Lung (tissue), 12 donors: ENCODE measurements around the gene CAPN13. TPM values are rescaled to one million over a fixed set of nuclear protein-coding genes. Genes with fewer than 3 reads are reported as not detected.

Experiments used
- ATAC-seq: fragments of 200-7000 bp; cut with Tn5 transposase; one replicate; pipeline ENCODE4 v1.9.1; 2020; ENCODE audit warnings: moderate number of reproducible peaks; ENCODE audit not compliant: insufficient read depth, low FRiP score
- DNase-seq, 3 donors: peaks; one replicate each; pipeline ENCODE4 v3.0.0-alpha.2; 2013 to 2017
- H3K27ac ChIP-seq, 2 donors: one replicate each; pipeline ENCODE4 v1.5.1; 2013; ENCODE audit warnings: mild to moderate bottlenecking in 2 of 2, moderate library complexity in 2 of 2, control low read depth in 1 of 2, inconsistent platforms in 1 of 2, low read depth in 1 of 2, low read length in 1 of 2
- H3K27me3 ChIP-seq, 3 donors: one replicate each; pipeline ENCODE4 v1.5.1; 2013; ENCODE audit warnings: low read length in 2 of 3; ENCODE audit not compliant: control insufficient read depth in 3 of 3, insufficient read depth in 3 of 3
- H3K36me3 ChIP-seq, 4 donors: one replicate each; pipeline ENCODE4 v1.5.1; 2013; ENCODE audit warnings: low read length in 4 of 4, mild to moderate bottlenecking in 1 of 4, moderate library complexity in 1 of 4; ENCODE audit not compliant: control insufficient read depth in 4 of 4, insufficient read depth in 4 of 4
- H3K4me1 ChIP-seq, 5 donors: one replicate each; pipeline ENCODE4 v1.5.1; 2013; ENCODE audit warnings: low read length in 5 of 5, mild to moderate bottlenecking in 2 of 5, moderate library complexity in 1 of 5; ENCODE audit not compliant: control insufficient read depth in 5 of 5, insufficient read depth in 5 of 5
- H3K4me3 ChIP-seq: one replicate; pipeline ENCODE4 v1.5.1; 2013; ENCODE audit warnings: mild to moderate bottlenecking, control low read depth, moderate library complexity
- H3K9ac ChIP-seq, 2 donors: one replicate each; pipeline ENCODE4 v1.5.1; 2013; ENCODE audit warnings: low read length in 2 of 2, control low read depth in 1 of 2; ENCODE audit not compliant: insufficient read depth in 1 of 2
- H3K9me3 ChIP-seq, 4 donors: one replicate each; pipeline ENCODE4 v1.5.1; 2013; ENCODE audit warnings: low read length in 3 of 4, mild to moderate bottlenecking in 1 of 4, moderate library complexity in 1 of 4; ENCODE audit not compliant: control insufficient read depth in 4 of 4, insufficient read depth in 3 of 4
- CTCF ChIP-seq: IDR thresholded peaks from 2 replicates; pipeline ENCODE4 v1.5.1; 2012; ENCODE audit warnings: mild to moderate bottlenecking; ENCODE audit errors: control extremely low read depth, extremely low read depth
- WGBS, 2 donors: extraction: QIAGEN DNeasy Blood & Tissue Kit; methylation state at CpG; one replicate each; pipeline ENCODE4 v1.1.7; 2013; 5-methylcytosine and 5-hydroxymethylcytosine counted together
- polyA plus RNA-seq, 2 donors: library from polyadenylated mRNA; stranded (reverse); fragments of 200-250 nt; gene quantifications; one replicate each; pipeline ENCODE4 v1.2.1, GENCODE V29; 2013
- total RNA-seq, 2 donors: library from RNA; depleted of rRNA in 1 of 2; stranded (reverse); fragments of >200 nt in 1 of 2; gene quantifications; one replicate each; pipeline ENCODE4 v1.2.1, GENCODE V29; 2014 to 2021
- donor health status: control.
- donor health status: control.
- donor health status: Bipolar disorder and iron deficiency.
- donor health status: healthy.
- donor health status: DM: yes; HTN: yes; CAD: no.

The CAPN13 gene
- total and polyA plus RNA-seq, 4 donors, result 6.6 to 31.6 (median 8.2) TPM

GRCh38 chr2:30802611-30803010 lies 4.6 kb downstream of the CAPN13 start:
- no peak for DNase-seq

GRCh38 chr2:30801821-30802455 lies 5.3 kb downstream of the CAPN13 start:
- no peak overlapping the region for H3K27ac ChIP-seq
- TF ChIP-seq CTCF, result no peak
- no peaks in the 10 kb centered on the region for H3K27me3 ChIP-seq
- H3K9me3 ChIP-seq, result no peaks in the 10 kb centered on the region
- H3K36me3 ChIP-seq, result no peaks in the 10 kb centered on the region
- peaks cover 0 to 9% (median 5%) of the 10 kb centered on the region in 5 donors for H3K4me1 ChIP-seq
- DNase-seq, result no peak
- H3K9ac ChIP-seq, result no peak overlapping the region
- ATAC-seq, result no peak
- H3K4me3 ChIP-seq, result no peak overlapping the region
- 94 to 98% methylated on average over 13 of the region's 13 CpGs for WGBS, 2 donors

More at GRCh38 chr2:30802611-30803010, 4.6 kb downstream of the CAPN13 start:
- no peaks in the 10 kb centered on the region for H3K9me3 ChIP-seq
- H3K27ac ChIP-seq, result no peak overlapping the region
- no peak for TF ChIP-seq CTCF
- ATAC-seq, result no peak
- no peaks in the 10 kb centered on the region for H3K36me3 ChIP-seq
- H3K27me3 ChIP-seq, result no peaks in the 10 kb centered on the region
- no peak overlapping the region for H3K9ac ChIP-seq
- no peak overlapping the region for H3K4me3 ChIP-seq
- H3K4me1 ChIP-seq, result peaks cover 0 to 9% (median 5%) of the 10 kb centered on the region in 5 donors
- WGBS, 2 donors, result 86 to 91% methylated on average over 4 of the region's 4 CpGs

GRCh38 chr2:30800159-30800558 lies 7.1 kb downstream of the CAPN13 start:
- no peak for TF ChIP-seq CTCF
- 92 to 94% methylated on average over 5 of the region's 5 CpGs for WGBS, 2 donors
- no peak for DNase-seq
- Histone ChIP-seq H3K27ac (no peak overlapping the region), H3K9ac (no peak overlapping the region), H3K9me3 (no peaks in the 10 kb centered on the region), H3K27me3 (no peaks in the 10 kb centered on the region), H3K4me1 (peaks cover 0 to 14% (median 5%) of the 10 kb centered on the region in 5 donors), H3K4me3 (no peak overlapping the region), H3K36me3 (no peaks in the 10 kb centered on the region)
- ATAC-seq, result no peak

GRCh38 chr2:30799366-30799765 lies 7.9 kb downstream of the CAPN13 start:
- no peak for TF ChIP-seq CTCF
- no peaks in the 10 kb centered on the region for H3K36me3 ChIP-seq
- H3K27ac ChIP-seq, result no peak overlapping the region
- ATAC-seq (no peak), DNase-seq (no peak)
- no peaks in the 10 kb centered on the region for H3K9me3 ChIP-seq
- H3K9ac ChIP-seq, result no peak overlapping the region
- peaks cover 0 to 14% (median 5%) of the 10 kb centered on the region in 5 donors for H3K4me1 ChIP-seq
- 81 to 93% methylated on average over 5 of the region's 5 CpGs for WGBS, 2 donors
- H3K27me3 ChIP-seq, result no peaks in the 10 kb centered on the region
- H3K4me3 ChIP-seq, result no peak overlapping the region
